CD4-positive, alpha-beta memory T cell (primary cell): ENCODE data around the gene UFC1. TPM values are rescaled to one million over a fixed set of nuclear protein-coding genes. Genes with fewer than 3 reads are reported as not detected.

Experiments
- CTCF ChIA-PET: fragments of 350-600 bp; sonication (Branson Sonifier 250); formaldehyde crosslinking; loops from one replicate; lab custom pipeline; 2021; ENCODE audit warnings: inconsistent platforms; ENCODE audit not compliant: partially characterized antibody; lab: Charles Lee
- POLR2A ChIA-PET: fragments of 350-600 bp; sonication (Branson Sonifier 250); formaldehyde crosslinking; loops from one replicate; lab custom pipeline; 2021; ENCODE audit not compliant: partially characterized antibody; lab: Charles Lee
- DNase-seq, 5 donors: peaks; one replicate each; pipeline versions ENCODE4 v3.0.0 to v3.0.0-alpha.2; 2020 to 2022; ENCODE audit warnings: mixed read lengths in 1 of 5
- H3K27ac ChIP-seq: one replicate; pipeline ENCODE4 v1.7.0; 2013; ENCODE audit warnings: low read depth, low read length
- H3K27me3 ChIP-seq: 2 replicates; pipeline ENCODE4 v1.7.0; 2013; ENCODE audit warnings: mild to moderate bottlenecking, low read length, moderate library complexity; ENCODE audit not compliant: insufficient read depth
- H3K36me3 ChIP-seq: 2 replicates; pipeline ENCODE4 v1.7.0; 2013; ENCODE audit warnings: mild to moderate bottlenecking, low read length, moderate library complexity; ENCODE audit not compliant: insufficient read depth
- H3K4me1 ChIP-seq: 2 replicates; pipeline ENCODE4 v1.7.0; 2013; ENCODE audit warnings: mild to moderate bottlenecking, low read length, moderate library complexity; ENCODE audit not compliant: insufficient read depth
- H3K4me3 ChIP-seq, 2 donors: one replicate each; pipeline ENCODE4 v1.7.0; 2013; ENCODE audit warnings: low read length in 2 of 2, mild to moderate bottlenecking in 1 of 2
- H3K9me3 ChIP-seq, 2 donors: one replicate each; pipeline ENCODE4 v1.7.0; 2013; ENCODE audit warnings: low read length in 2 of 2, control low read depth in 1 of 2; ENCODE audit not compliant: control insufficient read depth in 1 of 2
- H3K27ac Mint-ChIP-seq, 7 donors: one replicate each; pipeline ENCODE4 v1.8.0; 2020 to 2021; ENCODE audit warnings: mixed read lengths in 7 of 7, mild to moderate bottlenecking in 6 of 7, inconsistent platforms in 3 of 7, moderate library complexity in 3 of 7
- H3K27me3 Mint-ChIP-seq, 2 donors: one replicate each; pipeline ENCODE4 v1.8.0; 2020 to 2021; ENCODE audit warnings: mixed read lengths in 2 of 2
- H3K36me3 Mint-ChIP-seq, 2 donors: one replicate each; pipeline ENCODE4 v1.8.0; 2020 to 2021; ENCODE audit warnings: mixed read lengths in 2 of 2, inconsistent platforms in 1 of 2, mild to moderate bottlenecking in 1 of 2
- H3K4me1 Mint-ChIP-seq, 4 donors: one replicate each; pipeline ENCODE4 v1.8.0; 2020 to 2021; ENCODE audit warnings: mixed read lengths in 4 of 4, mild to moderate bottlenecking in 1 of 4
- H3K4me3 Mint-ChIP-seq, 8 donors: one replicate each; pipeline ENCODE4 v1.8.0; 2020 to 2021; ENCODE audit warnings: mixed read lengths in 8 of 8, mild to moderate bottlenecking in 7 of 8, moderate library complexity in 6 of 8, inconsistent platforms in 3 of 8
- H3K9me3 Mint-ChIP-seq, 8 donors: one replicate each; pipeline ENCODE4 v1.8.0; 2020 to 2021; ENCODE audit warnings: mixed read lengths in 8 of 8, mild to moderate bottlenecking in 5 of 8, inconsistent platforms in 3 of 8, moderate library complexity in 1 of 8
- intact Hi-C: fragments of 100-400 bp; cut with micrococcal nuclease; formaldehyde crosslinking; loops from one replicate; pipeline ENCODE4 v1.15.1; 2023
- polyA plus RNA-seq, 2 donors: library from polyadenylated mRNA; unstranded; fragments of 300-500 nt; fragmentation: Illumina TruSeq; gene quantifications; one replicate each; pipeline ENCODE4 v1.2.3, GENCODE V29; 2021
- total RNA-seq, 2 experiments: library from RNA; stranded (reverse); gene quantifications; one replicate each; pipeline ENCODE4 v1.2.3, GENCODE V29; 2021

The UFC1 gene
- total and polyA plus RNA-seq, 4 experiments from 2014 or later: 87.2 to 176 (median 117) TPM

DNA sequence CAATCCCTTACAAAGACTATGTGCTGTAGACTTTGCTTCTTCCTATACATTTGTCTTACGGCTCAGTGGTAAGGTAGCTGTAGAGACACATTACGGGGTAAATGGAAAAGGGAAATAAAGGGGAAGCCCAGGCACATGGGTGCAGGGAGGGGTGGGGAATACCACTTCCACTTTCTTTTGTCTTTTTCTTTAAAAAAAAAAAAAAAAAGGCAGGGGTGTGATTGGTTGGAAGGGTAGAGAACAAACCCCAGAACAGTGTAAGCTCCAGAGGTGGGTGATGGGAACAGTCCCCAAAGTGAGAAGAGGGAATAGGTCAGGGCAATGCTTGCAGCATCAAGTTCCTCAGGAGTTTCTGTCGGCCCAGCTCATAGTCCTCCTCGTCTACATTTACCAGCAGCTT, 31.9 kb upstream of the UFC1 start:
- no peak for DNase-seq
- H3K4me1 Mint-ChIP-seq: peaks cover 26 to 50% (median 33%) of the 10 kb centered on the region in 4 donors
- Histone ChIP-seq H3K27ac (no peak overlapping the region), H3K36me3 (peaks cover 56% of the 10 kb centered on the region), H3K4me3 (no peak overlapping the region), H3K27me3 (no peaks in the 10 kb centered on the region), H3K9me3 (no peaks in the 10 kb centered on the region), H3K4me1 (peaks cover 26% of the 10 kb centered on the region)
- H3K9me3 Mint-ChIP-seq: no peaks in the 10 kb centered on the region
- peak overlapping the region in 4 of 7 donors; percentile 9 to 44 (median 24) for H3K27ac Mint-ChIP-seq
- intact Hi-C loops: no loop called here
- H3K4me3 Mint-ChIP-seq: no peak overlapping the region
- no peaks in the 10 kb centered on the region for H3K27me3 Mint-ChIP-seq
- CTCF ChIA-PET: interaction anchor here (0.7 to 1.6 kb wide), 7 partner anchors 11 to 124 kb away, joined by 3 to 4 read pairs (median 3); partner anchors contain the start of gene DEDD
- H3K36me3 Mint-ChIP-seq: peaks cover 29 to 72% of the 10 kb centered on the region in 2 donors
- POLR2A ChIA-PET: interaction anchor here (0.6 to 1.6 kb wide), 7 partner anchors 9 to 837 kb away, joined by 3 to 6 read pairs (median 4); partner anchors contain the start of genes DEDD, PEX19 and USF1

GRCh38 chr1:161122967-161123366, 30.8 kb upstream of the UFC1 start:
- peaks cover 28% of the 10 kb centered on the region for H3K4me1 ChIP-seq
- H3K27ac ChIP-seq: no peak overlapping the region
- Mint-ChIP-seq H3K36me3 (peaks cover 39 to 75% of the 10 kb centered on the region in 2 donors), H3K9me3 (no peaks in the 10 kb centered on the region), H3K27ac (peak overlapping the region in 2 of 7 donors; percentile 48 to 57), H3K4me1 (peaks cover 29 to 50% (median 36%) of the 10 kb centered on the region in 4 donors), H3K27me3 (no peaks in the 10 kb centered on the region), H3K4me3 (no peak overlapping the region)
- ChIA-PET POLR2A (no interaction called here), CTCF (interaction anchor here (0.8 to 1.6 kb wide), 2 partner anchors 15 to 126 kb away, joined by 3 to 4 read pairs; no protein-coding TSS in a partner anchor)
- H3K9me3 ChIP-seq: no peaks in the 10 kb centered on the region
- peaks cover 66% of the 10 kb centered on the region for H3K36me3 ChIP-seq
- no peaks in the 10 kb centered on the region for H3K27me3 ChIP-seq
- intact Hi-C loops: no loop called here
- no peak for DNase-seq
- no peak overlapping the region for H3K4me3 ChIP-seq

DNA sequence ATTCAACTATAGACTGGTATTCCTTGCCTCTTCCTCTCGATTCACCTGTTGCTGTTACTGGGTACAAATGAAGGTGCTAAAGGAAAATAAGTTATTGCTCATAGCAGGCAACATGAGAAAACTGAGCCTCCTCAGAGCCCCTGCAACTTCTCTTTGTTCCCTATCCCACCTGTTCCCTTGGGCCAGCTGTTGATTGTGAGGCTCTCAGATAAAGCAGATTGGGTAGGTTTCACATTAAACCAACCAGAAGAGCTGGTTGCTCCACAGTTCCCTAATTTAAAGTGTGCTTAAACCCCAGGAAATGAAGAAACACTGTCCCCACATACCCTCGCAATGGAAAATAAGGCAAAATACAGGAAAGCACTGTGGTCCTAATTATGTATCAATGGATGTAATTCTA, 26.1 kb upstream of the UFC1 start:
- H3K4me1 Mint-ChIP-seq: peaks cover 42 to 54% (median 53%) of the 10 kb centered on the region in 4 donors
- ChIA-PET CTCF (interaction anchor here (0.9 to 1.3 kb wide), 4 partner anchors 13 to 88 kb away, joined by 3 to 5 read pairs (median 3); no protein-coding TSS in a partner anchor), POLR2A (interaction anchor here (0.6 to 1.7 kb wide), 5 partner anchors 10 to 59 kb away, joined by 3 to 5 read pairs (median 4); partner anchors contain the start of genes B4GALT3 and UFC1)
- no peak overlapping the region for H3K27ac ChIP-seq
- no peak overlapping the region for H3K4me3 Mint-ChIP-seq
- peaks cover 47% of the 10 kb centered on the region for H3K4me1 ChIP-seq
- H3K27me3 Mint-ChIP-seq: no peaks in the 10 kb centered on the region
- H3K27me3 ChIP-seq: no peaks in the 10 kb centered on the region
- peaks cover 32 to 67% of the 10 kb centered on the region in 2 donors for H3K36me3 Mint-ChIP-seq
- intact Hi-C loops: no loop called here
- H3K4me3 ChIP-seq: no peak overlapping the region
- no peaks in the 10 kb centered on the region for H3K9me3 Mint-ChIP-seq
- H3K36me3 ChIP-seq: peaks cover 58% of the 10 kb centered on the region
- H3K27ac Mint-ChIP-seq: peak overlapping the region in 4 of 7 donors; percentile 31 to 65 (median 38)
- no peak for DNase-seq
- no peaks in the 10 kb centered on the region for H3K9me3 ChIP-seq

DNA sequence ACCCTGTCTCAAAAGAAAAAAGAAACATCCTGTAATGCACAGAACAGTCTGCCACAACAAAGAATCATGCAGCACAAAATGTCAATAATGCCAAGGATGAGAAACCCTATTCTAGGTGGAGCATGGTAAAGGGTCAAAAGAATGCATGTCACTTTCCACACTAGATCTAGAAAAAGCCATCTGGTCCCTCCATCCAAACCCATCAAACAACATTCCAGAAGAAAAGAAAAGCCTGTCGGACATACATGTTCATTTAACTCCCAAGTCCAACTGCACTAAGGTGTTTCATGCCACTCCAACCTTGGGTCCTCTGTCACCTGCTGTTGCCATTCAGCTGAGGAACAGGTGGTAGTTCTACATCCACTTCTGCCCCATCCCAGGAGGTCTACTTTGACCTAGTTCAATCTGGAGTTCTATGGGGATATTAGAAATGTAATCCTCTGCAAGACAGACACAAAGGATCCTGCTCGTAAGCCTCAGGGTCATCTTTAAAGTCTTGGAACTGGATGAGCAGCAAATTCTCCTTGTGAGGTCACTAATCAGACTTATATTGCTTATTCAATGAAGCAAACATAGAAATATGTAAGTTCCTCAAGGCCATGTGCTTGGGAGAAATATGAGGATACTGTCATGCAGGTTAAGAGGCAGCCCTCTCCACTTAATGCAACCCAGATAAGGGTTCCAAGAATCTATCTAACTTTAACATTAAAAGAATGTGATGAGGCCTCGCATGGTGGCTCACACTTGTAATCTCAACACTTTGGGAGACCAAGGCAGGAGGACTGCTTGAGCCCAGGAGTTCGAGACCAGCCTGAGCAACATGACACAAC, 25.0 kb upstream of the UFC1 start:
- POLR2A ChIA-PET: interaction anchor here (6.4 kb wide), 1 partner anchor 11 kb away, joined by 47 read pairs; the partner anchor contains the start of genes NIT1 and PFDN2
- peak overlapping the region in 3 of 8 donors; percentile 4 to 17 (median 9) for H3K4me3 Mint-ChIP-seq

DNA sequence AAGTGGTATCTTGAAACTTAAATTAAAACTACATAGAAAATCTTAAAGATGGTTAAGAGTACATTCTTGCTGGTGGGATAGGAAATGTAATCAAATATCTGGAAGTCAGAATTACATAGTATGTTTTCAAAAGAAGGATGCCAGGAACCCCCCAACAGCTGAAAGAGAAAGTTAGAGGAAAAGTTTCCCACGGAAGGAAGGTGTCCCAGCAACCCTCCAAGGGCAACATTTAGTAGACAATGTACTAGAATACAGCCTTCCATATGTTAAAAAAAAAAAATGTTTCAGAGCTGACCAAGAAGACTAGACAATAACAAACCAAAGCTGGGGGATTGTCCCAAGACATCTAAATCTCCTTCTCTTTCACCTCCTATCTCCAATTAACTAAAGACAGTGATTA, 23.5 kb upstream of the UFC1 start:
- H3K4me1 Mint-ChIP-seq: peaks cover 39 to 57% (median 53%) of the 10 kb centered on the region in 4 donors
- peak overlapping the region; percentile 7 for H3K27ac ChIP-seq

More for the DNA sequence above, 25.0 kb upstream of the UFC1 start:
- DNase-seq: no peak
- H3K36me3 ChIP-seq: peaks cover 49% of the 10 kb centered on the region
- H3K27ac Mint-ChIP-seq: peak overlapping the region in 5 of 7 donors; percentile 1 to 48 (median 37)
- no peak overlapping the region for H3K4me3 ChIP-seq
- H3K4me1 Mint-ChIP-seq: peaks cover 40 to 54% (median 53%) of the 10 kb centered on the region in 4 donors
- CTCF ChIA-PET: interaction anchor here (0.7 to 1.0 kb wide), 2 partner anchors 31 to 43 kb away, joined by 3 read pairs; no protein-coding TSS in a partner anchor
- H3K9me3 Mint-ChIP-seq: no peaks in the 10 kb centered on the region
- peaks cover 26 to 57% of the 10 kb centered on the region in 2 donors for H3K36me3 Mint-ChIP-seq
- no peak overlapping the region for H3K27ac ChIP-seq
- intact Hi-C loops: no loop called here
- H3K27me3 Mint-ChIP-seq: no peaks in the 10 kb centered on the region
- H3K27me3 ChIP-seq: no peaks in the 10 kb centered on the region
- no peaks in the 10 kb centered on the region for H3K9me3 ChIP-seq
- H3K4me1 ChIP-seq: peaks cover 53% of the 10 kb centered on the region

DNA sequence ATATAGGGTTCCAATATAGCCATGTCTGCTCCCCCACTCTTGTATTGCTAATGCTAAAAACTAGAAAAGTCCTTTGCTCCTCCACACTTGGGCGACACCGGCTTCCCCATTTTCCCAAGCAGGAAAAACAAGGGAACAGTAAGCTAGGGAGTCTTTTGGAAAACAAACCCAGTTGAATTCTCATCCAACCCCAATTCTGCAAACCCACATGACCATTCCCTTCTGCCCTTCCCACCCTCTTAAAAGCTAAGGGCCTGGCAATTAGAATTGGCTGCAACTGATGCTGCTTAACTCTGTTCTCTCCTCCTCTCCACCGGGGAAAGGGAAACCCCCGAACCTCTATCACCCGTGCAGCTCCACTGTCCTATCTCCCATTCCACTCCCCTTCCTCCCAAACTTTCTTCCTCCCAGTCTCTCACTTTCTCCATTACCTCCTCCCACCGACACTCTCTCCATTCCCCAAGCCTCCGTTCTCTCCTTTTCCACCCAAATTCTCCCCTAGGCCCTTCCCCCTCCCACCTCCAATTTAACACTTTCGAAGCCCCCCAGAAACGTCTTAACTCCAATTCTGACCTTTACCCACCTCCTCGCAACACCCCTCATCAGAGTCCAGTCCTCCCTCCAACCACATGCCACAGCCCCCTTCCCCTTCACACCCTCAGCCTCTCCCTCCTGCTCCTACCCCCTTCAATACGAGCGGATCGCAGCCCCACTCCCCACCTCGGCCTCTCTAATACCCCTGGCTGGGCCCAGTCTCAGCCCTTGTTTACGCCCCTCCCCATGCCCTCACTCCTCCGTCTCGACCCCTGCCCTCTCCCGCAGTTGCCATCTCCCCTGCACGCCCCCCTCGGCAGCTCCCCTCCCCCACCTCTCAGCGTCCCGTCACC, 22.0 kb upstream of the UFC1 start:
- H3K27ac Mint-ChIP-seq: peak overlapping the region in 3 of 7 donors; percentile 91 to 99 (median 95)
- peak overlapping the region in 1 of 8 donors; percentile 91 for H3K4me3 Mint-ChIP-seq
- Histone ChIP-seq H3K36me3 (peaks cover 28% of the 10 kb centered on the region), H3K4me1 (peaks cover 54% of the 10 kb centered on the region), H3K4me3 (peak overlapping the region; percentile 78 to 100), H3K27ac (peak overlapping the region; percentile 95), H3K27me3 (no peaks in the 10 kb centered on the region), H3K9me3 (no peaks in the 10 kb centered on the region)
- no peaks in the 10 kb centered on the region for H3K27me3 Mint-ChIP-seq
- POLR2A ChIA-PET: interaction anchor here (0.6 to 6.4 kb wide), 25 partner anchors 9 to 336 kb away, joined by 3 to 47 read pairs (median 5); partner anchors contain the start of genes ARHGAP30, KLHDC9, LY9 and NDUFS2
- H3K36me3 Mint-ChIP-seq: peaks cover 17 to 34% of the 10 kb centered on the region in 2 donors
- intact Hi-C loops: loop anchor here (1.0 kb wide), 4 partner anchors 13 to 94 kb away; partner anchors contain the start of genes NIT1, PFDN2, PPOX and UFC1
- H3K9me3 Mint-ChIP-seq: no peaks in the 10 kb centered on the region
- peak in 1 of 5 donors; percentile 54 for DNase-seq
- H3K4me1 Mint-ChIP-seq: peaks cover 32 to 51% (median 47%) of the 10 kb centered on the region in 4 donors
- CTCF ChIA-PET: interaction anchor here (1.0 to 2.3 kb wide), 7 partner anchors 10 to 178 kb away, joined by 3 to 8 read pairs (median 4); partner anchors contain the start of genes ARHGAP30, PPOX and TOMM40L

More for the DNA sequence above, 23.5 kb upstream of the UFC1 start:
- Histone ChIP-seq H3K4me1 (peaks cover 54% of the 10 kb centered on the region), H3K9me3 (no peaks in the 10 kb centered on the region), H3K27me3 (no peaks in the 10 kb centered on the region), H3K36me3 (peaks cover 37% of the 10 kb centered on the region), H3K4me3 (no peak overlapping the region)
- Mint-ChIP-seq H3K9me3 (no peaks in the 10 kb centered on the region), H3K36me3 (peaks cover 26 to 43% of the 10 kb centered on the region in 2 donors), H3K27me3 (no peaks in the 10 kb centered on the region), H3K27ac (peak overlapping the region in 5 of 7 donors; percentile 64 to 99 (median 91)), H3K4me3 (peak overlapping the region in 3 of 8 donors; percentile 23 to 41 (median 34))
- DNase-seq: no peak
- ChIA-PET POLR2A (interaction anchor here (0.6 to 6.4 kb wide), 3 partner anchors 8 to 51 kb away, joined by 3 to 47 read pairs (median 6); partner anchors contain the start of genes NIT1 and PFDN2), CTCF (interaction anchor here (1.1 kb wide), 1 partner anchor 31 kb away, joined by 3 read pairs; no protein-coding TSS in a partner anchor)
- intact Hi-C loops: no loop called here
